Measurements from ENCODE around the gene MAP2K2. TPM values are rescaled to one million over a fixed set of nuclear protein-coding genes. Genes with fewer than 3 reads are reported as not detected.

The MAP2K2 gene
- total RNA-seq, 4 donors from 2014 or later, result 89.0 to 111 (median 106) TPM

GRCh38 chr19:4071610-4072009 lies 52.3 kb downstream of the MAP2K2 start:
- no peak for DNase-seq (ENCODE audit: low spot score in 2 of 2)
- intact Hi-C loops (cut with DNase I; ENCODE audit: low total_unique reads), result no loop called here
- 94 to 99% methylated on average over 3 of the region's 3 CpGs for WGBS, 2 donors
- no peak for TF ChIP-seq CTCF (IDR thresholded peaks at IDR 0.05)
- TF ChIP-seq POLR2A (IDR thresholded peaks at IDR 0.05), result no peak
- H3K4me3 ChIP-seq (ENCODE audit: low read depth, poor library complexity, severe bottlenecking), result no peak overlapping the region

GRCh38 chr19:4069331-4069959 lies 54.5 kb downstream of the MAP2K2 start:
- H3K4me3 ChIP-seq (ENCODE audit: low read depth, poor library complexity, severe bottlenecking), result no peak overlapping the region
- intact Hi-C loops (cut with DNase I; ENCODE audit: low total_unique reads), result no loop called here
- WGBS, 2 donors, result 66 to 70% methylated on average over 12 of the region's 12 CpGs
- no peak for DNase-seq (ENCODE audit: low spot score in 2 of 2)
- TF ChIP-seq CTCF (IDR thresholded peaks at IDR 0.05) (no peak), POLR2A (IDR thresholded peaks at IDR 0.05) (no peak)

DNA sequence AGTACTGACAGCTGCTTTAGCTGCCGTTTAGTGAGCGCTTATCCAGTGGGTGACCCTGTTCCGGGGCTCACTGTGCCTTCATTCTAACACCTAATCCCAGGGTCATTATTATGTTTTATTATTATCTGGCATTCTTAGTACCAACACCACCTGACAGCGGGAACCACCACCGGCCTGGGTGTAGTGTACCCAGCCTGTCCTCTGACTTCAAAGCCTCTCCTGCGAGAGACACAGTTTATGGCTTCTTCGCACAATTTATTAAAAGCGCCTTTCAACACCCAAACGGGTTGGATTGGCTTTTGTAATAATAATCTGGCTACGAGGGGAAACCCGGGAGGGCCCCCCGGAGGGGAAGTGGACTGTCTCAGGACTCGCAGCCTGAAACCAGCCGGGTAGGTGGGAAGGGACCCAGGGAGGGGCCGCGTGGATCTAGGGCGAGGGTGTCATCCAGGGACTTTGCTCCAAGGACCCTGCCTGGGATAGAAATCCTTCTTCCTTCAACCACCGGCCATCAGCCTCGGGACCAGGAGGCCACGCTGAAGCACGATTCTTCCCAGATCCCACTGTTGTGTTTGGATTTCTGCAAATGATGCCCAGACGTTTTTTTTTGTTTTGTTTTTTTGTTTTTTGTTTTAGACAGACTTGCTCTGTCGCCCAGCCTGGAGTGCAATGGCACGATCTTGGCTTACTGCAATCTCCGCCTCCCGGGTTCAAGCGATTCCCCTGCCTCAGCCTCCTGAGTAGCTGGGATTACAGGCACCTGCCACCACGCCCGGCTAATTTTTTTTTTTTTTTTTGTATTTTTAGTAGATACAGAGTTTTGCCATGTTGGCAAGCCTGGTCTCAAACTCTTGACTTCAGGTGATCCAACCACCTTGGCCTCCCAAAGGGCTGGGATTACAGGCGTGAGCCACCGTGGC lies 55.6 kb downstream of the MAP2K2 start:
- intact Hi-C loops (cut with DNase I; ENCODE audit: low total_unique reads), result no loop called here
- no peak for TF ChIP-seq CTCF (IDR thresholded peaks at IDR 0.05)
- TF ChIP-seq POLR2A (IDR thresholded peaks at IDR 0.05), result no peak
- DNase-seq (ENCODE audit: low spot score in 2 of 2), result peak in 1 of 2 donors; percentile 89
- 16 to 20% methylated on average over 31 of the region's 31 CpGs for WGBS, 2 donors
- no peak overlapping the region for H3K4me3 ChIP-seq (ENCODE audit: low read depth, poor library complexity, severe bottlenecking)

GRCh38 chr19:4067396-4068046 lies 56.4 kb downstream of the MAP2K2 start:
- intact Hi-C loops (cut with DNase I; ENCODE audit: low total_unique reads), result no loop called here
- WGBS, 2 donors, result 0 to 2% methylated on average over 14 to 19 of the region's 58 CpGs
- DNase-seq (ENCODE audit: low spot score in 2 of 2), result peak in 1 of 2 donors; percentile 89
- H3K4me3 ChIP-seq (ENCODE audit: low read depth, poor library complexity, severe bottlenecking), result peak overlapping the region; percentile 100
- no peak for TF ChIP-seq CTCF (IDR thresholded peaks at IDR 0.05)
- no peak for TF ChIP-seq POLR2A (IDR thresholded peaks at IDR 0.05)

DNA sequence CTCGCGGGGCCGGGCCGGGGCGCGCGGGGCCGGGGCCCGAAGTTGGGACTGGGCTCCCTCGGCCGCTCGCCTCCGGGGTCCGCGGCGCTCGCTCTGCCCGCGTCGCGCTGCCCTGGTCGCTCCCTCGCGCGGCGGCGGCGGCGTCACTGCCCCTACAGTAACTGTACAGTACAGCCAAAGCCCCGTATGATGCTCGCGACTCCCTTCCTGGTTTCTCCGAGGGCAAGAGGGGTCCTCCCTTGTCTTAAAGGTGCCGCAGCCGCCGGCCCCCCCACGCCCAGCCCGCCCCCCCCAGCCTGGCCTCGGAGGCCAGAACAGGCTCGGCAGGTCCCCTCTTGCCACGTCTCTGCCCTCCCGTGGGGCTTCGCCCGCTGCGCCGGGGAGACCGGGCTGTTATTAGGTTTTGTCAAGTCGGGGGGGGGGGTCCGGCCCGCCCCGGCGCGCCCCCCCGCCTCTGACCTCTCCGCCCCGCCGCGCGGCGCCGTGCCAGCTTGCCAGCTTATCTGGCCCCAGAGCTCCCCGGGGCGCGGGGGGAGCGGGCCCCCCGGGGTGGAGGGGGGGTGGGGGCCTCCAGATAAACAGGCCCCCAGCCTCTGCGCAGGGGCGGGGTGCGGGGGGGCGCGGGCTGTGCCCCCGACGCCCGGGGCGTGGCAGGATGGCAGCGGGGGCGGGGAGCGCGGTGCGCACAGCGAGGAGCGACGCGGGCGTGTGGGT lies 57.1 kb downstream of the MAP2K2 start, which contains the start of gene ZBTB7A:
Gene ZBTB7A, minus strand, starts transcription at position 218 of the 714 bp plus-strand sequence. CDS start 11,667 bp downstream, outside the sequence.
- intact Hi-C loops (cut with DNase I; ENCODE audit: low total_unique reads), result no loop called here
- peak; percentile 89 to 97 for DNase-seq (ENCODE audit: low spot score in 2 of 2)
- TF ChIP-seq POLR2A (IDR thresholded peaks at IDR 0.05) (no peak), CTCF (IDR thresholded peaks at IDR 0.05) (no peak)
- H3K4me3 ChIP-seq (ENCODE audit: low read depth, poor library complexity, severe bottlenecking), result peak within 1 kb of the TSS; percentile 100
- 0 to 2% methylated on average over 4 to 53 of the region's 85 CpGs for WGBS, 2 donors

All from lower leg skin (tissue), 4 donors.